ENCODE results near the gene ZCCHC12.
"Not testable (repeated sequence)": the region's sequence is repeated elsewhere in the genome, so short reads cannot be mapped to it uniquely, and the experiment has no call there.

The ZCCHC12 gene

GRCh38 chrX:118823263-118824172 lies at the start of gene ZCCHC12:
TSS of gene ZCCHC12 (plus strand) at chrX:118823824. CDS start at chrX:118825245, 1,421 bp downstream.
- peak; percentile 39 for DNase-seq

DNA sequence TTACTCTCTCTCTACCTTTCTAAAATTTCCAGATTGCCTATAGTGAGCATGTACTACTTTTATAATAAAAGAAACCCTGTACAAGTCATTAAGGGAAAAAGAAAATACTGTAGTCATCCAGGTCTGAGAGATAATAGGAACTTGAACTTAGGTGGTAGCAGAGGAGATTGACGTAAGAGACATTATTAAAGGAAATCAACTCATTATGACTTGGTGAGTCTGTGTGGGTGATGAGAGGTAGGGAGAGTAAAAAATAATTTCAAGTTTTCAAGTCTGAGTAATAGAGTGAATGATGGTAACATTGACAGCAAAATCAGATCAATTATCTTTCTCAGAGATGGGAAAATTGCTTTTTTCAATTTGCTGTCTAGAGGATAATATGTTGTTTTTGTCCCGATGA lies 44.0 kb upstream of the ZCCHC12 start:
- no peak for DNase-seq

- no peak for DNase-seq
Observed at GRCh38 chrX:118780509-118780908, 43.1 kb upstream of the ZCCHC12 start.

GRCh38 chrX:118780911-118781310 lies 42.7 kb upstream of the ZCCHC12 start:
- no peak for DNase-seq

- no peak for DNase-seq
Observed at GRCh38 chrX:118795528-118796280, 27.9 kb upstream of the ZCCHC12 start.

- DNase-seq = no peak
Observed at GRCh38 chrX:118802857-118803256, 20.8 kb upstream of the ZCCHC12 start.

DNA sequence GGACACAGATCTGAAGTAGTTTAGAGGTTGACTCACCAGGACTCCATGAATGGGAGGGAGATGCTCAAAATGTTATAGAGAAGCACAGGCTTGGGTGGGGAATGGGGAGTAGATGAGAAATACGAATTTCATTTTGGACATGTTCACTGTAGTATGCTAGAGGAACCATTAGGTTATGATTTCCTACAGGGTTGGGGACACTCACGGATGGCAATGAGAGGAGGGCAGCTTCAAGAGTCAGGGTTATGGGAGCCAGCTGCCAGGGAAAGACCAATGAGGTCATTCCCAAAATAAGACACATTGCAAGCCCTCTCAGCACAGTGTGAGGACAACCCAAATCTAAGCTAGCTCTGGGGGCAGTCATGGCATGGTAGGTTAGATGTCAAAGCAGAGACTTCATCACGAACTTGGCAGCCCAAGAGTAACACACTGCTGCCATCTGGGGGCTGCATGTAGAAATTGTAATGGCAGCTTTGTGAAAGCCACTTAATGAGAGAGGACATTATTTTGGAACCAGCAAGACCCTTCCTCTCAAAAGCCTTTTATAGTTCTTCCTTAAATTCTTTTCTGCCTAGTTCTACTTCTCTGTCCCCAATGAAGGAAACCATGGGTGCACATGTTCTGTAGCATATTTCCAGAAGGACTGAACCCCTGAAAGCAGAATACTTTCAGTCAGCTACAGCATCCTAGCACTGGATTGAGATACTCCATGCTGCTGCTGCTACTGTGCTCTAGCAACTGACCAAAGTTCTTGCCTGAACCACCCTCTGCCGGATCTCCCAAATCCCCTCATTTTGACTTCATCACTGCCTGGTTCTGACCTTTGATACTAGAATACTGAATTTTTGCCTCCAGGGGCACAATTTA lies 16.2 kb upstream of the ZCCHC12 start:
- peak; percentile 31 for DNase-seq

DNA sequence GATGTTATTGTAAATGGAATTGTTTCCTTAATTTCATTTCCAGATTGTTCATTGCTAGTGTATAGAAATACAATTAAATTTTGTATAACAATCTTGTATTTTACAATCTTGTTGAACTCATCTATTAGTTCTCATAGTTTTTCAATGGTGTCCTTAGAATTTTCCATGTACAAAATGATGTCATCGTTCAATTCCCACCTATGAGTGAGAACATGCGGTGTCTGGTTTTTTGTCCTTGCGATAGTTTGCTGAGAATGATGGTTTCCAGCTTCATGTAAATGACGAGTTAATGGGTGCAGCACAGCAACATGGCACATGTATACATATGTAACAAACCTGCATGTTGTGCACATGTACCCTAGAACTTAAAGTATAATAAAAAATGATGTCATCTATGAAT lies 6.4 kb upstream of the ZCCHC12 start:
- not testable (repeated sequence) for DNase-seq

DNA sequence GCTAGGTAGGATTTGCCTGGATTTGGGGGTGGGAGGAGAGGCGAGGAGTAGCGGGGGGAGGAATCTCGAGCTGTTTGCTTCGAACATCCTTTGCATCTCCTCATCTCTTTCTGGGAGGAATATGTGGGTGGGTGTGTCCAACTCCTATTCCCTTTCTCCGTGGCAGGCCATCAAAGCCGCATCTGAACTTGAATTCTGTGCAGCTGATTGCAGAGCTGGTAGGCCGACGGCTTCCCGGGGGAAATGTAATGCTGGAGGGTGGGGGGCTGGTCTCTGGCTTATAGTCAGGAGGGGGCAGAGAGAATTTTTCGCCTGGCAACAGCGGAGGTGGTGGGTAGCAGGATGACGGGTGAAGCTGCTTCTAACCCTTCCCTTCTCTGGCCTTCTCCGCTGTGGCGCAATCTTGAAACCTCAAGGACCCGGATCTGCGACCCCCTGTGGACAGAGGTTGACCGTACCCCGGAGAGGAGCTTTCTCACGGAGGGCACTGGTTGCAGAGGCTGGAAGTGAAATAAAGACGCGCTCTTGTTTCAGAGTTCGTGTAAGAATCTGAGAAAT lies 628 bp downstream of the ZCCHC12 start:
- no peak for DNase-seq

DNA sequence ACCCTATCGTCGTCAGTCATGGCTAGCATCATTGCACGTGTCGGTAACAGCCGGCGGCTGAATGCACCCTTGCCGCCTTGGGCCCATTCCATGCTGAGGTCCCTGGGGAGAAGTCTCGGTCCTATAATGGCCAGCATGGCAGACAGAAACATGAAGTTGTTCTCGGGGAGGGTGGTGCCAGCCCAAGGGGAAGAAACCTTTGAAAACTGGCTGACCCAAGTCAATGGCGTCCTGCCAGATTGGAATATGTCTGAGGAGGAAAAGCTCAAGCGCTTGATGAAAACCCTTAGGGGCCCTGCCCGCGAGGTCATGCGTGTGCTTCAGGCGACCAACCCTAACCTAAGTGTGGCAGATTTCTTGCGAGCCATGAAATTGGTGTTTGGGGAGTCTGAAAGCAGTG lies 1.6 kb downstream of the ZCCHC12 start:
- no peak for DNase-seq

DNA sequence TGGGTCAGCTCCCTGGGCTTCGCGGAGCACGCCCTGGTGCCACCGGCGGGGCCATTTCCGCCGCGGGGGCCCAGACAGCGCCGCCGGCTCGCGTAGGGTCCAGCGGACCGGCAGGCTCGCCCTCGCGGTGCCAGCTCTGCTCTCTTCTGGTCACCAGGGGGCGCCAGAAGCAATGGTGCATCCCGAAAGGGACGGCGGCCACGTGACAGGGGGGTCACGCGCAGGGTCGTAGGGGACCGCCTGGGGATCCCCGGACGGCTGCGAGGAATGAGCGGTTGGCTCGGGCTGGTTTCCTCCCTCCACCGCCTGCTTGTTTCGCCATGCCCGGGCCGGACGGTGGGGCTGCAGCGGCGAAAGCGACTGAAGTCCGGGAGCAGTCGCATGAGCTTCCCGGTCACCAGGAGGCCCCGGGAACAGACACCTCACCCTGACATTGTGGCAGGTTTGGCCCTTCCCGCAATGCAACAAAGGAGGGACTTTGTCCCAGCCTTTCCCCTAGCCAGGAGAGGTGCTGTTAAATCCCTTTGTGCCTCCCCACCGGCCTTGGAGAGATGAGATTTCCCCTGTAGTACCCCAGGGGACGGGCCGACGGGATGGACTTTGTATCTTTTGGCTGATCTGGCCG lies 15.8 kb downstream of the ZCCHC12 start:
- peak; percentile 48 for DNase-seq

- DNase-seq = peak; percentile 54
Observed at GRCh38 chrX:118847676-118848075, 24.1 kb downstream of the ZCCHC12 start.

GRCh38 chrX:118853596-118853995 lies 30.0 kb downstream of the ZCCHC12 start:
- no peak for DNase-seq

DNA sequence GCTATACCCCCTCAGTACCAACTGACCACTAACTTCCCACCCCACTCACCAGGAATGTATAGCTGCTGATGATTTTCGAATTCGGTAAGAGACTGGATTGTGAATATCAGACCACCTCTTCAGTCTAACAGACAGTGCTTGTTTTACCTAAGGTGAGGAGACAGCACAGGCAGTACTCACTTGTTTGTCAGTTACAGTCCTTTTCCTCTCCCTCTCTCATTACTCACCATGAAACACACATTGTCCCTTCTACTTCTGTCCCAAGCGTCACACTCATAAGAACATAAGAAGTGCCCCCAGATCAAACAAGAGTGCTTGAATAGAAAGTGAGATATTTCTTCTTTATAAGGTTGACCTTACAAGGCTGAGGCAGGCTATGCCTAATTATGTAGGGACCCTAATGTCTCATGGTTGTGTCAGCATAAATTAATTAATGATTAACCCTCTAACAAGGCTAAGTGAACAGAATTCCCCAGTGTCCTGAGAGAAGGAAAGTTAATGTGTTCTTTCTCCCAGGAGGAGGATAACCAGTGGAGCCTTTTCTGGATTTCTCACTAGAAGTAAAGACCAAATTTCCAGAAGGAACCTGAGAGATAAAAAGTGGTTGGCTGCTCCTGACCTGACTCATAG lies 32.2 kb downstream of the ZCCHC12 start:
- DNase-seq = no peak

GRCh38 chrX:118857006-118857405 lies 33.4 kb downstream of the ZCCHC12 start:
- no peak for DNase-seq

DNA sequence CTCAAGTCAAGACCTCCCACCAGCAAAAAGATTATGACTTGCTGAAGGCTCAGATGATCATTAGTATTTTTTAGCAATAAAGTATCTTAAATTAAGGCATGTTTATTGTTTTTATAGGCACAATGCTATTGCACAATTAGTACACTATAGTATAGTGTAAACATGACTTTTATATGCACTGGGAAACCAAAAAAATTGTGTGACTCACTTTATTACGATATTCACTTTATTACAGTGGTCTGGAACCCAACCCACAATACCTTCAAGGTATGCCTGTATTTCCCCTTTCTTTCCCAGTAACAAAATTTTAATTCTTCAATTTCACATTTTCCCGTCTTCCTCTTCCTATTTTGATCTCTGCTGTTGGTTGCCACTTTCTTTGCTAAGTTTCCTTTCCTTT lies 37.7 kb downstream of the ZCCHC12 start:
- no peak for DNase-seq

DNA sequence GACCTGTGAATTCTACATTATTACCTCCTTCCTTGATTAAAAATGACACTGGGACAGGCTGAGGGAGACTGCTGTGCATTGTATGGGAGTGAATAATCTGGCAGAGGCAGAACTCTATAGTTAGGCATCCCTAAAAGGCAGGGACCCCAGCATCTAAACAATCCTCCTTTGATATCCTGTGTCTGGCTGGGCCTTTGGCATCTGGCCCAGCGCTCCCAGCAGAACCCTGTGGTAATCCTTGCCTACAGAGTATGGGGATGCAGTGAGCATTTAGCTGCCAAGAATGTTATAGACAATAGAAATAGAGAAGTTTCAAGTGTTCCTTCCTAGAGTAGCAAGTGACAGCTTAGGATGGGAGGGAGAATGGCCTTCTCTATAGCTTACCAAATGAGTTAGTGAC lies 38.5 kb downstream of the ZCCHC12 start:
- DNase-seq = no peak

DNA sequence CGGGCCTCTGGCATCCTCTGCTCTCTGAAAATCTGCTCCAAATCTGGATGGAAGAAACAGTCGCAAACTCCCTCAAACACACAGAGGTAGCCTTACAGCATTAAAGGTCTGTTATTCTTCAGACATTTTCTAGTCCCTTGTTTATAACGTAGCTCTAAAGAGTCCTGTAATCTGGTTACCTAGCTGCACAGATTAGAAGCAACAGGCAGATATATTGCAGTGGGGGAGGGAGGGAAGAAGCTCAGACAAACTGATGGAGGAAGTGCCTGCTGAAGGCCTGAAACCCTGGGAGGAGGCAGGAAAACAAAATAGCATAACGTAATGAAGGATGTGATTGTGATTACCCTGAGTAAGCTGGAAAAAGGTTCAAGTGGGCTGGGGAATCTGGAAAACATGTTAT lies 39.4 kb downstream of the ZCCHC12 start:
- DNase-seq = no peak

- DNase-seq = no peak
Observed at GRCh38 chrX:118864063-118864635, 40.5 kb downstream of the ZCCHC12 start.

- no peak for DNase-seq
Observed at GRCh38 chrX:118865231-118865630, 41.6 kb downstream of the ZCCHC12 start.

- no peak for DNase-seq
Observed at GRCh38 chrX:118867251-118867650, 43.6 kb downstream of the ZCCHC12 start.

Data from CD4-positive, alpha-beta T cell treated with Interleukin-17A for 1 hour (primary cell).